Stomach (tissue), 9 donors: ENCODE data around the gene ZFYVE21. TPM values are rescaled to one million over a fixed set of nuclear protein-coding genes. Genes with fewer than 3 reads are reported as not detected.

Experiments
- DNase-seq, 2 donors: peaks; one replicate each; pipeline versions ENCODE4 v3.0.0 to v3.0.0-alpha.2; 2013 to 2019
- H3K27ac ChIP-seq, 5 donors: fragments of 200-600 bp in 4 of 5; sonication (generic) in 4 of 5; one replicate each; pipeline ENCODE4 v1.5.1; 2013 to 2019; ENCODE audit warnings: mild to moderate bottlenecking in 1 of 5, moderate library complexity in 1 of 5
- H3K27me3 ChIP-seq, 3 donors: fragments of 200-600 bp; sonication (generic); one replicate each; pipeline ENCODE4 v1.5.1; 2017 to 2019; ENCODE audit warnings: mixed run types in 1 of 3
- H3K36me3 ChIP-seq, 4 donors: fragments of 200-600 bp; sonication (generic); 1 replicate in 3 of 4; 2 replicates in 1 of 4; pipeline ENCODE4 v1.5.1; 2016 to 2019
- H3K4me1 ChIP-seq, 4 donors: fragments of 200-600 bp; sonication (generic); one replicate each; pipeline ENCODE4 v1.5.1; 2016 to 2019
- H3K4me3 ChIP-seq, 4 donors: fragments of 200-600 bp; sonication (generic) in 3 of 4; one replicate each; pipeline ENCODE4 v1.5.1; 2016 to 2019; ENCODE audit warnings: mild to moderate bottlenecking in 1 of 4
- H3K9me3 ChIP-seq, 4 donors: fragments of 200-600 bp; sonication (generic); one replicate each; pipeline ENCODE4 v1.5.1; 2016 to 2019
- EP300 ChIP-seq: sonication (generic); formaldehyde crosslinking; IDR thresholded peaks from one replicate; pipeline ENCODE4 v1.6.1; 2017; ENCODE audit warnings: antibody characterized with exemption
- POLR2A ChIP-seq, 4 donors: fragments of 450-650 bp; IDR thresholded peaks; one replicate each; pipeline ENCODE4 v1.6.1; 2016; ENCODE audit warnings: antibody characterized with exemption in 4 of 4, control low read depth in 2 of 4, mild to moderate bottlenecking in 1 of 4, moderate library complexity in 1 of 4
- POLR2AphosphoS5 ChIP-seq, 3 donors: sonication (generic); formaldehyde crosslinking; IDR thresholded peaks; one replicate each; pipeline ENCODE4 v1.6.1; 2016; ENCODE audit warnings: antibody characterized with exemption in 3 of 3
- WGBS, 5 donors: extraction: QIAGEN DNeasy Blood & Tissue Kit in 3 of 5; methylation state at CpG; one replicate each; pipeline versions ENCODE4 v1.1.5 to v1.1.7; 2013 to 2018; 5-methylcytosine and 5-hydroxymethylcytosine counted together
- intact Hi-C: fragments of 100-400 bp; cut with DNase I; formaldehyde crosslinking; loops from one replicate; pipeline ENCODE4 v1.15.1; 2023; ENCODE audit warnings: low total_unique reads
- polyA plus RNA-seq, 3 donors: library from polyadenylated mRNA; stranded (reverse); fragments of 200-250 nt; gene quantifications; one replicate each; pipeline ENCODE4 v1.2.3, GENCODE V29; 2013
- small RNA-seq, 4 donors: library from RNA; depleted of rRNA; stranded (forward); fragments of <200 nt; gene quantifications; one replicate each; pipeline ENCODE3, GENCODE V24; 2016
- total RNA-seq, 5 donors: library from RNA; depleted of rRNA; stranded (reverse); fragments of >200 nt; gene quantifications; one replicate each; pipeline versions ENCODE4 v1.1.0 to v1.2.3, GENCODE V29; 2014 to 2016
- TF ChIP-seq, protein P1 (sequence below), 7 experiments: fragments of 450-650 bp in 4 of 7; fragments of 200-600 bp in 3 of 7; sonication (generic) in 3 of 7; IDR thresholded peaks; one replicate each; pipeline ENCODE4 v1.5.1; 2016 to 2019; ENCODE audit warnings: antibody characterized with exemption in 7 of 7, control low read depth in 2 of 7, mild to moderate bottlenecking in 1 of 7
- donor health status: healthy with polysubstance abuse.
- donor health status: Bipolar disorder and iron deficiency.
- donor health status: healthy.

The ZFYVE21 gene
- total and polyA plus RNA-seq, 8 donors = 28.0 to 150 (median 72.9) TPM

DNA sequence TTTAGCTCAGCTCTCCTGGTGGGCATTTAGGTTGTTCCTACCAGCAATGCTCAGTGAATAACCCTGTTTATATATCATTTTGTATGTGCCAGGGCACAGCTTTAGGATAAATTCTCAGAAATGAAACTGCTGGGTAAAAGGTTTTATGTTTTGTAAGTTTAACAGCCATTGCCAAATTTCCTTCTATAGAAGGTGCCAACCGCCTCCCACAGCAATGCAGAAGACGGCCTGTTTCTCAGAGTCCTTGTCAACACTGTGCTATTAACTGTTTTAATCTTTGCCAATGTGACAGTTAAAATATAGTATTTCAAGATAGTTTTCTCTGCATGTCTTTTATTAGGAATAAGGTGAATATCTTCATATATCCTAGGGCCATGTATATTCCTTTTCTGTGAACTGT, 66.8 kb downstream of the ZFYVE21 start:
- intact Hi-C loops = no loop called here
- Histone ChIP-seq H3K27ac (no peak overlapping the region), H3K36me3 (peaks cover 13 to 80% (median 58%) of the 10 kb centered on the region in 4 donors), H3K4me3 (no peak overlapping the region), H3K27me3 (no peaks in the 10 kb centered on the region), H3K4me1 (no peaks in the 10 kb centered on the region), H3K9me3 (no peaks in the 10 kb centered on the region)
- WGBS, 5 donors = 46 to 77% (median 73%) methylated on average over 2 of the region's 2 CpGs
- DNase-seq = no peak
- TF ChIP-seq EP300 = no peak
- TF ChIP-seq, protein P1, sequence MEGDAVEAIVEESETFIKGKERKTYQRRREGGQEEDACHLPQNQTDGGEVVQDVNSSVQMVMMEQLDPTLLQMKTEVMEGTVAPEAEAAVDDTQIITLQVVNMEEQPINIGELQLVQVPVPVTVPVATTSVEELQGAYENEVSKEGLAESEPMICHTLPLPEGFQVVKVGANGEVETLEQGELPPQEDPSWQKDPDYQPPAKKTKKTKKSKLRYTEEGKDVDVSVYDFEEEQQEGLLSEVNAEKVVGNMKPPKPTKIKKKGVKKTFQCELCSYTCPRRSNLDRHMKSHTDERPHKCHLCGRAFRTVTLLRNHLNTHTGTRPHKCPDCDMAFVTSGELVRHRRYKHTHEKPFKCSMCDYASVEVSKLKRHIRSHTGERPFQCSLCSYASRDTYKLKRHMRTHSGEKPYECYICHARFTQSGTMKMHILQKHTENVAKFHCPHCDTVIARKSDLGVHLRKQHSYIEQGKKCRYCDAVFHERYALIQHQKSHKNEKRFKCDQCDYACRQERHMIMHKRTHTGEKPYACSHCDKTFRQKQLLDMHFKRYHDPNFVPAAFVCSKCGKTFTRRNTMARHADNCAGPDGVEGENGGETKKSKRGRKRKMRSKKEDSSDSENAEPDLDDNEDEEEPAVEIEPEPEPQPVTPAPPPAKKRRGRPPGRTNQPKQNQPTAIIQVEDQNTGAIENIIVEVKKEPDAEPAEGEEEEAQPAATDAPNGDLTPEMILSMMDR (IDR thresholded peaks at IDR 0.05) = no peak
- no peak for TF ChIP-seq POLR2AphosphoS5 (IDR thresholded peaks at IDR 0.05)
- no peak for TF ChIP-seq POLR2A (IDR thresholded peaks at IDR 0.05)

Small RNAs within 50 kb of the gene (small RNA-seq; reads per million reads assigned to genes)
- gene RF00019 = 0 reads per million in 4 donors

Other genes starting within 250 kb of the ZFYVE21 start
- gene CKB, start 193.0 kb upstream of the ZFYVE21 start, total RNA-seq = 1,000 to 10,000 TPM in 1 of 5 donors, 100 to 1,000 TPM in 4; 216 to 1,146 (median 643) TPM
- gene CKB, start 193.0 kb upstream of the ZFYVE21 start, polyA plus RNA-seq = 1,000 to 10,000 TPM in 1 of 3 donors, 100 to 1,000 TPM in 2; 778 to 1,091 (median 976) TPM
- 10 to 100 TPM in 4 of 5 donors, 1 to 10 TPM in 1; 5.5 to 39.7 (median 18.5) TPM for gene TRMT61A, start 186.6 kb upstream of the ZFYVE21 start, total RNA-seq
- 10 to 100 TPM in 2 of 3 donors, 1 to 10 TPM in 1; 9.0 to 16.9 (median 14.8) TPM for gene TRMT61A, start 186.6 kb upstream of the ZFYVE21 start, polyA plus RNA-seq
- 100 to 1,000 TPM in 1 of 5 donors, 10 to 100 TPM in 3, 1 to 10 TPM in 1; 4.3 to 207 (median 24.3) TPM for gene BAG5, start 153.2 kb upstream of the ZFYVE21 start, total RNA-seq
- 10 to 100 TPM in 2 of 3 donors, 1 to 10 TPM in 1; 7.5 to 11.6 (median 10.8) TPM for gene BAG5, start 153.2 kb upstream of the ZFYVE21 start, polyA plus RNA-seq
- 10 to 100 TPM in 3 of 5 donors, 1 to 10 TPM in 2; 6.4 to 21.4 (median 14.9) TPM for gene COA8, start 152.8 kb upstream of the ZFYVE21 start, total RNA-seq
- gene COA8, start 152.8 kb upstream of the ZFYVE21 start, polyA plus RNA-seq = 10 to 100 TPM; 42.8 to 96.5 (median 48.4) TPM
- 100 to 1,000 TPM in 4 of 5 donors, 10 to 100 TPM in 1; 76.4 to 522 (median 201) TPM for gene KLC1, start 86.6 kb upstream of the ZFYVE21 start, total RNA-seq
- gene KLC1, start 86.6 kb upstream of the ZFYVE21 start, polyA plus RNA-seq = 10 to 100 TPM; 56.5 to 90.3 (median 61.8) TPM
- gene XRCC3, start 359 bp upstream of the ZFYVE21 start, total RNA-seq = 10 to 100 TPM in 2 of 5 donors, 1 to 10 TPM in 3; 2.6 to 70.1 (median 7.0) TPM
- 1 to 10 TPM; 3.5 to 6.2 (median 3.8) TPM for gene XRCC3, start 359 bp upstream of the ZFYVE21 start, polyA plus RNA-seq
- gene PPP1R13B, start 131.8 kb downstream of the ZFYVE21 start, total RNA-seq = 10 to 100 TPM; 16.7 to 84.0 (median 28.1) TPM
- 10 to 100 TPM; 10.8 to 15.5 (median 12.7) TPM for gene PPP1R13B, start 131.8 kb downstream of the ZFYVE21 start, polyA plus RNA-seq
- 1 to 10 TPM in 3 of 5 donors, not detected in 2; 1.3 to 8.8 (median 2.6) TPM for gene TDRD9, start 212.6 kb downstream of the ZFYVE21 start, total RNA-seq
- 1 to 10 TPM in 2 of 3 donors, under 1 TPM in 1; 0.85 to 3.7 (median 2.2) TPM for gene TDRD9, start 212.6 kb downstream of the ZFYVE21 start, polyA plus RNA-seq
- gene RD3L, start 226.7 kb downstream of the ZFYVE21 start, total RNA-seq = not detected
- gene RD3L, start 226.7 kb downstream of the ZFYVE21 start, polyA plus RNA-seq = not detected